Glutamatergic neuron (in vitro differentiated cells): ENCODE results near the gene EEFSEC. TPM values are rescaled to one million over a fixed set of nuclear protein-coding genes. Genes with fewer than 3 reads are reported as not detected.

Experiments
- DNase-seq: peaks from one replicate; pipeline ENCODE4 v3.0.0; 2022
- H3K27ac Mint-ChIP-seq: one replicate; pipeline ENCODE4 v1.8.0; 2020; ENCODE audit warnings: mild to moderate bottlenecking, mixed read lengths, inconsistent platforms; ENCODE audit not compliant: unreplicated experiment
- H3K27me3 Mint-ChIP-seq: one replicate; pipeline ENCODE4 v1.8.0; 2020; ENCODE audit warnings: mild to moderate bottlenecking, moderate library complexity, mixed read lengths, inconsistent platforms; ENCODE audit not compliant: unreplicated experiment
- H3K36me3 Mint-ChIP-seq: one replicate; pipeline ENCODE4 v1.8.0; 2020; ENCODE audit warnings: mild to moderate bottlenecking, mixed read lengths, inconsistent platforms; ENCODE audit not compliant: unreplicated experiment
- H3K4me1 Mint-ChIP-seq: one replicate; pipeline ENCODE4 v1.8.0; 2020; ENCODE audit warnings: mild to moderate bottlenecking, low read depth, mixed read lengths, inconsistent platforms; ENCODE audit not compliant: unreplicated experiment
- H3K4me3 Mint-ChIP-seq: one replicate; pipeline ENCODE4 v1.8.0; 2020; ENCODE audit warnings: mild to moderate bottlenecking, mixed read lengths, inconsistent platforms; ENCODE audit not compliant: unreplicated experiment
- H3K9me3 Mint-ChIP-seq: one replicate; pipeline ENCODE4 v1.8.0; 2020; ENCODE audit warnings: mild to moderate bottlenecking, moderate library complexity, mixed read lengths, inconsistent platforms; ENCODE audit not compliant: unreplicated experiment
- total RNA-seq: library from RNA; stranded (reverse); fragmentation: NEBNext Ultra II Directional; extraction: Animal tissue kit (Norgen Biotek cat#: 25700); gene quantifications from one replicate; pipeline ENCODE4 v1.2.1, GENCODE V29; 2021; ENCODE audit not compliant: unreplicated experiment
- TF ChIP-seq, protein P1 (sequence below): fragments of 200-600 bp; sonication (generic); IDR thresholded peaks from one replicate; pipeline ENCODE4 v1.5.0; 2021; ENCODE audit not compliant: partially characterized antibody, unreplicated experiment

EEFSEC gene
- total RNA-seq, 1 donor from 2014 or later: 8.3 TPM

- no peaks in the 10 kb centered on the region for H3K9me3 Mint-ChIP-seq
- TF ChIP-seq, protein P1, sequence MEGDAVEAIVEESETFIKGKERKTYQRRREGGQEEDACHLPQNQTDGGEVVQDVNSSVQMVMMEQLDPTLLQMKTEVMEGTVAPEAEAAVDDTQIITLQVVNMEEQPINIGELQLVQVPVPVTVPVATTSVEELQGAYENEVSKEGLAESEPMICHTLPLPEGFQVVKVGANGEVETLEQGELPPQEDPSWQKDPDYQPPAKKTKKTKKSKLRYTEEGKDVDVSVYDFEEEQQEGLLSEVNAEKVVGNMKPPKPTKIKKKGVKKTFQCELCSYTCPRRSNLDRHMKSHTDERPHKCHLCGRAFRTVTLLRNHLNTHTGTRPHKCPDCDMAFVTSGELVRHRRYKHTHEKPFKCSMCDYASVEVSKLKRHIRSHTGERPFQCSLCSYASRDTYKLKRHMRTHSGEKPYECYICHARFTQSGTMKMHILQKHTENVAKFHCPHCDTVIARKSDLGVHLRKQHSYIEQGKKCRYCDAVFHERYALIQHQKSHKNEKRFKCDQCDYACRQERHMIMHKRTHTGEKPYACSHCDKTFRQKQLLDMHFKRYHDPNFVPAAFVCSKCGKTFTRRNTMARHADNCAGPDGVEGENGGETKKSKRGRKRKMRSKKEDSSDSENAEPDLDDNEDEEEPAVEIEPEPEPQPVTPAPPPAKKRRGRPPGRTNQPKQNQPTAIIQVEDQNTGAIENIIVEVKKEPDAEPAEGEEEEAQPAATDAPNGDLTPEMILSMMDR: no peak
- DNase-seq: no peak
- H3K27me3 Mint-ChIP-seq: peaks cover 4% of the 10 kb centered on the region
- no peak overlapping the region for H3K4me3 Mint-ChIP-seq
- no peak overlapping the region for H3K27ac Mint-ChIP-seq
- peaks cover 6% of the 10 kb centered on the region for H3K4me1 Mint-ChIP-seq
- H3K36me3 Mint-ChIP-seq: no peaks in the 10 kb centered on the region
These were observed 117.5 kb downstream of the EEFSEC start for GRCh38 chr3:128270559-128271492.

- Mint-ChIP-seq H3K4me3 (no peak overlapping the region), H3K9me3 (no peaks in the 10 kb centered on the region), H3K4me1 (peaks cover 10% of the 10 kb centered on the region), H3K27me3 (peaks cover 7% of the 10 kb centered on the region), H3K36me3 (no peaks in the 10 kb centered on the region), H3K27ac (no peak overlapping the region)
- TF ChIP-seq, protein P1: no peak
- no peak for DNase-seq
These were observed 118.5 kb downstream of the EEFSEC start for GRCh38 chr3:128271536-128272332.

DNA sequence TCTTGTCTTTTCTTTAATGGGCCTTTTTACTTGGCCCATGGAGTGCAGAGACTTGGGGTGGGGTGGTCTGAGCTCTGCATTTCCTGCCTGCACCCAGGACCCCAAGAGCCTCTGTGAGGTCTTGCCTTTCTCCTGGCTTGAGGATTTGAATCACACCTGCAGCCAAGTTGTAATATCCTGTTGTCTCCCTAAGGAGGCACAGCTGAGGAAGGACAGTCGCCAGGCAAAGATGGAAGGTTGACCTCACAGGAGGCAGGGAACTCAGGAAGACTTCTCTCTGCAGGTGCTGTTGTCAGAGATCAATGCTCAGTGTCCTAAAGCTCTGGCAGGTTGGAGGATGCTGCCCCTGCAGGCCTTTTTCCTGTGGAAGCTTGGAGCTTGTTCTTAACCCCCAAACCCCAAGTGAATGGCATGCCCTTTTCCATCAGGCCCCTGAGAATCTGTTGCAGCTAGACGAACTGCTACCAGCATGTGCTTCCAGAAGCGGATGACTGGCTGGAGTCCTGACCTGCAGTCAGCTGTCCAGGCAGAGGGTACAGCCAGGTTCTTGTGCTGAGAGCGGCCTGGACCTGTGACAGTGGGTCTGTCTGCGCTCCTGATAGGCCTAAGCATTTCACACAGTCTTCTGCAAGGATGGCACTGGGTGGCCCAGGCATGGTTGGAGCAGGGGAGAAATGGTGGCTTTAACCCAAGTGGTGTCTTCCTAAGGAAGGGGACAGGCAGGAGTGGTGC lies 120.0 kb downstream of the EEFSEC start:
- no peak overlapping the region for H3K27ac Mint-ChIP-seq

DNA sequence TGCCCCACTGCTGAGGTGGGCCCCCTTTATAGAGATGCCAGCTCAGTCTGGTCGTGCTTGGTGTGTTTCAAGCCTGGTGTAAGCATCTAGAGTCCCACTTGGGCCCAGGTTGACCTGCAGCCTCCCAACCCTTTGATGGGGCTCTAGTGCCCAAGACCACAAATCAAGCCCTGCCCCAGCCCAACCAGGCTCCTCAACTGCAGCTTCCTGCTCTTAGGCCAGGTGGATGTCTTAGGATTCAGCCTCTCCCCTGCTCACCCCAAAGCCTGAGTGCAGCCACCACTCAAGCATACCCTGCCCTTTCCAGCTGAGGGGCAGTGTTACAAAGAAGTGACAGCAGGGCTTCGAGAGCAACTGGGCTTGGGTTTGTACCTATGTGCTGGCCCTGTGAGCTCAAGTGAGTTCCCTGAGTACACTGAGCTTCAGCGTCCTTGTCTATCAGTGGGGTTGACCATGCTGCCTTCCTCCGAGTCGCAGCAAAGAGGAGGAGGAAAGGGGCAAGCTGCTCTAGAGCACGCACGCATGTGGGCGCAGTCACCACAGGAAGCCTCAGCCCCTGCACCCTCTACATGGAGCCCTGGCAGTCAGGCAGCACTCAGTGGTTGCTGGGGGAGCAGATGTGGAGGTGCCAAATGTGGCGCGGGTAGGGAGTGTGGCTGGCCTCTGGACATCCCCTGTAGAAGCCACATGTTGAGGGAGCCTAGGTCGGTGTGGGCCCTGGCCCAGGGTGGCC lies 120.7 kb downstream of the EEFSEC start:
- peaks cover 8% of the 10 kb centered on the region for H3K9me3 Mint-ChIP-seq
- no peaks in the 10 kb centered on the region for H3K36me3 Mint-ChIP-seq
- DNase-seq: no peak
- H3K27ac Mint-ChIP-seq: no peak overlapping the region
- H3K27me3 Mint-ChIP-seq: peaks cover 14% of the 10 kb centered on the region
- H3K4me1 Mint-ChIP-seq: peaks cover 25% of the 10 kb centered on the region
- no peak overlapping the region for H3K4me3 Mint-ChIP-seq
- TF ChIP-seq, protein P1: no peak

More for the DNA sequence above, 120.0 kb downstream of the EEFSEC start:
- Mint-ChIP-seq H3K9me3 (peaks cover 8% of the 10 kb centered on the region), H3K4me3 (no peak overlapping the region), H3K36me3 (no peaks in the 10 kb centered on the region), H3K27me3 (peaks cover 14% of the 10 kb centered on the region), H3K4me1 (peaks cover 21% of the 10 kb centered on the region)
- TF ChIP-seq, protein P1: no peak
- no peak for DNase-seq
